Lower lobe of right lung (tissue), 2 donors: ENCODE data around the gene NPHS1. TPM values are rescaled to one million over a fixed set of nuclear protein-coding genes. Genes with fewer than 3 reads are reported as not detected.

Source experiments
- ATAC-seq, 2 donors: fragments of 200-7000 bp; cut with Tn5 transposase; one replicate each; pipeline ENCODE4 v1.9.1; 2020 to 2022; ENCODE audit warnings: mild to moderate bottlenecking in 2 of 2, moderate library complexity in 2 of 2
- DNase-seq: peaks from one replicate; pipeline ENCODE4 v3.0.0-alpha.2; 2020
- H3K27ac ChIP-seq: fragments of 200-600 bp; one replicate; pipeline ENCODE4 v1.8.0; 2022
- H3K27me3 ChIP-seq: fragments of 200-600 bp; one replicate; pipeline ENCODE4 v1.8.0; 2022; ENCODE audit warnings: low read depth
- H3K36me3 ChIP-seq: fragments of 200-600 bp; one replicate; pipeline ENCODE4 v1.8.0; 2022; ENCODE audit warnings: mild to moderate bottlenecking
- H3K4me1 ChIP-seq: fragments of 200-600 bp; one replicate; pipeline ENCODE4 v1.8.0; 2022
- H3K4me3 ChIP-seq: fragments of 200-600 bp; one replicate; pipeline ENCODE4 v1.8.0; 2022; ENCODE audit warnings: mild to moderate bottlenecking
- H3K9me3 ChIP-seq: fragments of 200-600 bp; one replicate; pipeline ENCODE4 v1.8.0; 2022
- CTCF ChIP-seq: fragments of 200-600 bp; IDR thresholded peaks from one replicate; pipeline ENCODE4 v1.8.0; 2022; ENCODE audit warnings: antibody characterized with exemption, mild to moderate bottlenecking
- intact Hi-C: fragments of 100-400 bp; cut with DNase I; formaldehyde crosslinking; loops from one replicate; pipeline ENCODE4 v1.11.0; 2022
- total RNA-seq: library from RNA; stranded (reverse); fragmentation: NEBNext Ultra II Directional; extraction: Animal tissue kit (Norgen Biotek cat#: 25700); gene quantifications from one replicate; pipeline ENCODE4 v1.2.1, GENCODE V29; 2021
- donor health status: DM: no; HTN: yes; CAD: no; lungs with severe emphysema.

Gene NPHS1
- total RNA-seq, 1 donor from 2014 or later = not detected

- Histone ChIP-seq H3K36me3 (peaks cover 13% of the 10 kb centered on the region), H3K4me1 (peaks cover under 1% of the 10 kb centered on the region), H3K4me3 (no peak overlapping the region), H3K27ac (no peak overlapping the region), H3K9me3 (no peaks in the 10 kb centered on the region), H3K27me3 (no peaks in the 10 kb centered on the region)
- DNase-seq (no peak), ATAC-seq (no peak)
- no peak for TF ChIP-seq CTCF
- intact Hi-C loops = no loop called here
Measured at GRCh38 chr19:35781650-35782049, 70.7 kb downstream of the NPHS1 start.

GRCh38 chr19:35780717-35781116, 71.6 kb downstream of the NPHS1 start:
- H3K9me3 ChIP-seq = no peaks in the 10 kb centered on the region
- H3K36me3 ChIP-seq = peaks cover 13% of the 10 kb centered on the region
- H3K4me3 ChIP-seq = no peak overlapping the region
- no peak for TF ChIP-seq CTCF
- peaks cover 10% of the 10 kb centered on the region for H3K4me1 ChIP-seq
- H3K27ac ChIP-seq = no peak overlapping the region
- intact Hi-C loops = no loop called here
- no peak for ATAC-seq
- H3K27me3 ChIP-seq = no peaks in the 10 kb centered on the region
- no peak for DNase-seq

- TF ChIP-seq CTCF = no peak
- Histone ChIP-seq H3K27ac (no peak overlapping the region), H3K36me3 (peaks cover 13% of the 10 kb centered on the region), H3K4me3 (no peak overlapping the region), H3K9me3 (no peaks in the 10 kb centered on the region), H3K4me1 (peaks cover 11% of the 10 kb centered on the region), H3K27me3 (no peaks in the 10 kb centered on the region)
- no peak for DNase-seq
- no peak for ATAC-seq
- intact Hi-C loops = no loop called here
Measured at GRCh38 chr19:35780058-35780457, 72.2 kb downstream of the NPHS1 start.

GRCh38 chr19:35779033-35779432, 73.3 kb downstream of the NPHS1 start:
- DNase-seq (no peak), ATAC-seq (no peak)
- H3K27me3 ChIP-seq = no peaks in the 10 kb centered on the region
- no peak overlapping the region for H3K27ac ChIP-seq
- peaks cover 13% of the 10 kb centered on the region for H3K36me3 ChIP-seq
- intact Hi-C loops = no loop called here
- no peak overlapping the region for H3K4me3 ChIP-seq
- no peak for TF ChIP-seq CTCF
- H3K9me3 ChIP-seq = no peaks in the 10 kb centered on the region
- peaks cover 17% of the 10 kb centered on the region for H3K4me1 ChIP-seq

- Histone ChIP-seq H3K27ac (no peak overlapping the region), H3K27me3 (no peaks in the 10 kb centered on the region), H3K4me3 (no peak overlapping the region), H3K4me1 (peaks cover 17% of the 10 kb centered on the region), H3K9me3 (no peaks in the 10 kb centered on the region), H3K36me3 (peaks cover 13% of the 10 kb centered on the region)
- intact Hi-C loops = no loop called here
- DNase-seq = no peak
- ATAC-seq = no peak
- TF ChIP-seq CTCF = no peak
Measured at GRCh38 chr19:35777961-35778360, 74.3 kb downstream of the NPHS1 start.
